GM08714 (cell line): ENCODE measurements around the gene PKMYT1.
"Not testable (repeated sequence)": the region's sequence is repeated elsewhere in the genome, so short reads cannot be mapped to it uniquely, and the experiment has no call there.

Experiments
- H3K4me3 ChIP-seq: fragments of 200-500 bp; sonication (Bioruptor generic); 2 replicates; pipeline ENCODE4 v1.5.1; 2014; ENCODE audit warnings: mild to moderate bottlenecking, low read length, inconsistent platforms
- ZNF274 ChIP-seq: IDR thresholded peaks from 2 replicates; pipeline ENCODE4 v1.6.1; 2012; ENCODE audit warnings: mild to moderate bottlenecking, low read depth, low read length

The PKMYT1 gene

GRCh38 chr16:2942045-2942444 is 38.2 kb downstream of the PKMYT1 start:
- no peak for TF ChIP-seq ZNF274
- no peak overlapping the region for H3K4me3 ChIP-seq

DNA sequence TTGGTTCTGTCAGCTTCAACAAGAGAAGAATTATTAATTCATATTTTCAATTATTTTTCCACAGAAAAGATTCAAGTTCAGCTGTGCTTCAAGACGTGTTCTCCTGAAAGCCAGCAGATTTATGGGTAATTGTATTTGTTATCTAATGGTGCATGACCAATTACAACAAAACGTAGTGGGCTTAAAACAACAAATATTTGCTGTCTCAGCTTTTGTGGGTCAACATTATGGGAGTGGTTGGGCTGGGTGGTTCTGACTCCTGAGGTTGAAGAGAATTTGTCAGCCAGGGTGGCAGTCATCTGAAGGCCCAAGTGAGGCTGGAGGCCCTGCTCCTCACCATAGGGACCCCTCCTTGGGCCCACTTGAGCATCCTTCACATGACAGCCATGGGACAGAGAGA is 40.3 kb downstream of the PKMYT1 start:
- H3K4me3 ChIP-seq = no peak overlapping the region
- TF ChIP-seq ZNF274 = no peak

- H3K4me3 ChIP-seq = no peak overlapping the region
- TF ChIP-seq ZNF274 = no peak
These were observed 42.0 kb downstream of the PKMYT1 start for GRCh38 chr16:2938206-2938605.

DNA sequence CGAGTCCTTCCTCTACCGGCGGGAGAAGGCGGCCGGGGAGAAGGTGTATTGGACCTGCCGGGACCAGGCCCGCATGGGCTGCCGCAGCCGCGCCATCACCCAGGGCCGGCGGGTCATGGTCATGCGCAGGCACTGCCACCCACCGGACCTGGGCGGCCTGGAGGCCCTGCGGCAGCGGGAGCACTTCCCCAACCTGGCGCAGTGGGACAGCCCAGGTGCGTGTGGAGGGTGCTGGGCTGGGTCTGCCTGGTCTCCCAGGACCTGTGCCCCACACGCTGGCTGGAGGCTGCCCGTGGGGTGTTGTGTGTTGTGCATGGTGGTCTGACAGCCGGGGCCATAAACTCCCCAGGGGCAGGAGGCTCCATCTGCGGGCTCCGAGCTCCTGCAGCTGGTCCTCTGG is 43.1 kb downstream of the PKMYT1 start:
- no peak for TF ChIP-seq ZNF274

DNA sequence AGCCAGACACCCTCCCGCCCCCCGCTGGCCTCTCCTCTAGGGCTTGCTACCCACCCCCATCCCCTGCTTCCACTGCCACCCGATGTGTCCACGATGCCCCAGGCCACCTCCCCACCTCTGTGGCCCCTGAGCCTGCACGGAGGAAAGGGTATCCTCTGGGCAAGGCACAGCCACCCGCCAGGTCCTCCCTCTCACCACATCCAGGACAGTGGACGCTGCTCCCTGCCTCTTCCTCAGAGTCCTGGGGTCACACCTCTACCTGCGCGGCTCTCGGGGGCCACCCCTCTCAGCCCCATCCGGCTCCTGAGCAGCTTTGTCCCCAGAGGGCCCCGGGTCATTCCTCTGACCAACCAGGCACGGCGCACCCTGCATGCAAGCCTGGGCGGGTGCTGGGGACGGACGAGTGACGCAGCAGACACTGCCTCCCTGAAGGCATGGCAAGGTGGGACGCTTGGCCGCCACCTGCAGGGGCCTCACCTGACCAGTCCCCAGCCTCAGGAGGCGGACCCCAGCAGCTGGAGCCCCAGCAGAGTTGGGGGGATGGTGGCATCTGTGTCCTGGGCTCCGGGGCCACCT is 43.7 kb downstream of the PKMYT1 start:
- no peak overlapping the region for H3K4me3 ChIP-seq
- TF ChIP-seq ZNF274 = no peak

More for the DNA sequence above, 43.1 kb downstream of the PKMYT1 start:
- H3K4me3 ChIP-seq = no peak overlapping the region

DNA sequence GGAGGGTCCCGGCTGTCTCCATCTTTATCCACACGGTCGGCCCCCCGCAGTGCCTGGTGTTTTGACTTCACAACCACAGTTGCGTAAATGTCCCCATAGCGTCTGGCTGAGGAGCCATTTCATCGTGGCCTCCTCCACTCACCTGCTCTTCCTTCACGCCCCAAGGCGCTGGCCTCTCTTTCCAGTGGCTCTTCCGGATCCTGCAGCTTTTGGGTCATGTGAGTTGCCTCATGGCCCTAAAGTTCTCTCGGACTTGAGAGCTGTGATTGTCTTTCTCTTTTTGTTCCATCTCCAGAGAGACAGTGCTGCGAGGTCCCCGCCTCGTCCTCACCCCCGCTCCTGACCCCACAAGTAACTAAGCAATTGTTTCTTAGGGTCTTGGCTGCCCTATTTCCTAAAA is 45.8 kb downstream of the PKMYT1 start:
- TF ChIP-seq ZNF274 = no peak
- no peak overlapping the region for H3K4me3 ChIP-seq

- H3K4me3 ChIP-seq = no peak overlapping the region
- no peak for TF ChIP-seq ZNF274
These were observed 46.5 kb downstream of the PKMYT1 start for GRCh38 chr16:2933701-2934100.

DNA sequence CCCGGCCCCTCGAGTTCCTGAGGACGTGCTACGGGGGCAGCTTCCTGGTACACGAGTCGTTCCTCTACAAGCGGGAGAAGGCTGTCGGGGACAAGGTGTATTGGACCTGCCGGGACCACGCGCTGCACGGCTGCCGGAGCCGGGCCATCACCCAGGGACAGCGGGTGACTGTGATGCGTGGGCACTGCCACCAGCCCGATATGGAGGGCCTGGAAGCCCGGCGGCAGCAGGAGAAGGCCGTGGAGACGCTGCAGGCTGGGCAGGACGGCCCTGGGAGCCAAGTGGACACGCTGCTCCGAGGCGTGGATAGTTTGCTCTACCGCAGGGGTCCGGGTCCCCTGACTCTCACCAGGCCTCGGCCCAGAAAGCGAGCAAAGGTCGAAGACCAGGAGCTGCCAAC is 47.1 kb downstream of the PKMYT1 start:
- no peak overlapping the region for H3K4me3 ChIP-seq
- no peak for TF ChIP-seq ZNF274

DNA sequence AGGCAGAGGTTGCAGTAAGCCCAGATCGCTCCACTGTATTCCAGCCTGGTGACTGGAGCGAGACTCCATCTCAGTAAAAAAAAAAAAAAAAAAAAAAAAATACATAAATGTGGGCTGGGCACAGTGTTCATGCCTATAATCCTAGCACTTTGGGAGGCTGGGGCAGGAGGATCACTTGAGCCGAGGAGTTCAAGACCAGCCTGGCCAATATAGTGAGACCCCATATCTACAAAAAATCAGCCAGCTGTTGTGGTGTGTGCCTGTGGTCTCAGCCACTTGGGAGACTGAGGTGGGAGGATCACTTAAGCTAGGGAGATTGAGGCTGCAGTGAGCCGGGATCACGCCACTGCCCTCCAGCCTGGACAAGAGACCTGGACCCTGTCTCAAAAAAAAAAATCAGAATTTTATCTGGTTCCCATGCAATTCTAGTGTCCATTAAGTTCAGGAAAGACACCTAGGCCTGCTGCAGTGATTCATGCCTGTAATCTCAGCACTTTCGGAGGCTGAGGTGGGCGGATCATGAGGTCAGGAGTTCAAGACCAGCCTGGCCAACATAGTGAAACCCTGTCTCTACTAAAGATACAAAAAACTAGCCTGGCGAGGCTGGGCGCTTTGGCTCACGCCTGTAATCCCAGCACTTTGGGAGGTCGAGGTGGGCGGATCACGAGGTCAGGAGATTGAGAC is 48.9 kb downstream of the PKMYT1 start:
- not testable (repeated sequence) for H3K4me3 ChIP-seq

DNA sequence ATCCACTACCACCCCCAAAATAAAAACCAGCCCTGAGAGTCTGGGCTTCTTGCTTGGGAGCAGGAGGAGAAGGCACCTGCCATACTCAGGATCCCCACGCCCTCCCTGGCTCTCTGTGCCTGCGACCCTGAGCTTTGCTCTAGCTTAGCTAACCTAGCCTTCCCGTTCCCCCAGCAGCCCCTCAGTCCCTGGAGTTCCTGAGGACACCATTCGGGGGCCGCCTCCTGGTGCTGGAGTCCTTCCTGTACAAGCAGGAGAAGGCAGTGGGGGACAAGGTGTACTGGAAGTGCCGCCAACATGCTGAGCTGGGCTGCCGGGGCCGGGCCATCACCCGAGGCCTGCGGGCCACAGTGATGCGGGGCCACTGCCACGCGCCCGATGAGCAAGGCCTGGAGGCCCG is 50.0 kb downstream of the PKMYT1 start:
- TF ChIP-seq ZNF274 = no peak
- H3K4me3 ChIP-seq = no peak overlapping the region

- no peak for TF ChIP-seq ZNF274
- no peak overlapping the region for H3K4me3 ChIP-seq
These were observed 50.6 kb downstream of the PKMYT1 start for GRCh38 chr16:2929693-2930092.

- no peak overlapping the region for H3K4me3 ChIP-seq
- no peak for TF ChIP-seq ZNF274
These were observed 51.5 kb downstream of the PKMYT1 start for GRCh38 chr16:2928796-2929195.

GRCh38 chr16:2928151-2928550 is 52.1 kb downstream of the PKMYT1 start:
- not testable (repeated sequence) for H3K4me3 ChIP-seq

DNA sequence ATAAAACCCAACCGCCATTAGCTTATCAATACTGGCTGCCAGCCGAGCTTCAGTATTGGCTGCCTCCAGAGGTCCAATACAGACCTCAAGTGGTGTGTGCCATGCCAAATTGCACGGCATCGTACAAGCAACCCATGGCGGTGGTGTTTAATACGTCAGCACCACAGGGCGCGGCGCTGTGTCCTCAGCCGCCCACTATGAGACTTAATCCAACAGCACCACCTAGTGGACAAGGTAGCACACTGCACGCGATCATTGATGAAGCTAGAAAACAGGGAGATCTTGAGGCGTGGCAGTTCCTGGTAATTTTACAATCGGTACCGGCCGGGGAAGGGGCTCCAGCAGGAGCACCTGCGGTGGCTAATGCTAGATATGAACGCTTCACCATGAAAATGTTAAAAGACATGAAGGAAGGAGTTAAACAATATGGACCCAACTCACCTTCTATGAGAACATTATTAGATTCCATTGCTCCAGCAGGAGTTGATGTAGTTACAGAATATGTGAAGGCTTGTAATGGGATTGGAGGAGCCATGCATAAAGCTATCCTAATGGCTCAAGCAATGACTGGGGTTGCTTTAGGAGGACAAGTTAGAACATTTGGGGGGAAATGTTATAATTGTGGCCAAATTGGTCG is 53.1 kb downstream of the PKMYT1 start:
- TF ChIP-seq ZNF274 = no peak
- H3K4me3 ChIP-seq = no peak overlapping the region

DNA sequence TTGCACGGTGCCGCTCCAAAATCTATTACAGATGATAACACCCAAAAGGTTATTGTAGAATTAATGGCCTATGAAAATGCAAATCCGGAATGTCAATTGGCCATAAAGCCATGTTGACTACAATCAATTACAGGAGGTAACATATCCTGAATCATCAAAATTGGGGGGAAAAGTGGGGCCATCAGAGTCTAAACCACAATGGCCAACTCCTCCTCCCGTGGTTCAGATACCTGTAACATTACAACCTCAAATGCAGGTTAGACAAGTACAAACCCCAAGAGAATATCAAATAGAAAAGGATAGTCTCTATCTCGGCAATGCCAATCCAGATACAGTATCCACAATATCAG is 53.6 kb downstream of the PKMYT1 start:
- H3K4me3 ChIP-seq = no peak overlapping the region
- no peak for TF ChIP-seq ZNF274
